ENCODE data around the gene SORCS3.

SORCS3 gene

DNA sequence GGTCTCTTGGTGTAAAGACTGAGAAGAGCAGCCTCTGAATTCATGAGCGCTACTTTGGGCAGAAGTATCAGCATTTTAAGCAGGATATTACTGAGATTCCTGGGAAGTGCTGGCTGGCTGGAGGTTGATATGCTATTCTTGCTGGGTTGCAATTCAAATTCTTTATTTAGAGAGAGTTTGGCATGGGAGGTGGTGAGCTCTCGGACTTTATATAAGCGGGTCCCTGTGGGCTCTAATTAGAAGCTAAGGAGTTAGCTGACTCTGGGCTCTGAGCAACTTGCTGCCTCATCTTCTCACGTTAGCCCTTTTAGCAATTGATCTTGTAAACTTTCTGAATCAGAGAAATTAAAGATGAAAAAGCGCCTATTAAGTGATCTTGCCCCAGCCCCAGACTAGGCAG lies 430.9 kb downstream of the SORCS3 start:
- H3K4me3 ChIP-seq (replicated peaks; ENCODE audit: low read depth, low read length), result no peak overlapping the region
- TF ChIP-seq, protein P1, sequence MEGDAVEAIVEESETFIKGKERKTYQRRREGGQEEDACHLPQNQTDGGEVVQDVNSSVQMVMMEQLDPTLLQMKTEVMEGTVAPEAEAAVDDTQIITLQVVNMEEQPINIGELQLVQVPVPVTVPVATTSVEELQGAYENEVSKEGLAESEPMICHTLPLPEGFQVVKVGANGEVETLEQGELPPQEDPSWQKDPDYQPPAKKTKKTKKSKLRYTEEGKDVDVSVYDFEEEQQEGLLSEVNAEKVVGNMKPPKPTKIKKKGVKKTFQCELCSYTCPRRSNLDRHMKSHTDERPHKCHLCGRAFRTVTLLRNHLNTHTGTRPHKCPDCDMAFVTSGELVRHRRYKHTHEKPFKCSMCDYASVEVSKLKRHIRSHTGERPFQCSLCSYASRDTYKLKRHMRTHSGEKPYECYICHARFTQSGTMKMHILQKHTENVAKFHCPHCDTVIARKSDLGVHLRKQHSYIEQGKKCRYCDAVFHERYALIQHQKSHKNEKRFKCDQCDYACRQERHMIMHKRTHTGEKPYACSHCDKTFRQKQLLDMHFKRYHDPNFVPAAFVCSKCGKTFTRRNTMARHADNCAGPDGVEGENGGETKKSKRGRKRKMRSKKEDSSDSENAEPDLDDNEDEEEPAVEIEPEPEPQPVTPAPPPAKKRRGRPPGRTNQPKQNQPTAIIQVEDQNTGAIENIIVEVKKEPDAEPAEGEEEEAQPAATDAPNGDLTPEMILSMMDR (IDR thresholded peaks at IDR 0.05; ENCODE audit: low read length, missing control alignments), result no peak
- no peak for DNase-seq (ENCODE audit: low read depth)

DNA sequence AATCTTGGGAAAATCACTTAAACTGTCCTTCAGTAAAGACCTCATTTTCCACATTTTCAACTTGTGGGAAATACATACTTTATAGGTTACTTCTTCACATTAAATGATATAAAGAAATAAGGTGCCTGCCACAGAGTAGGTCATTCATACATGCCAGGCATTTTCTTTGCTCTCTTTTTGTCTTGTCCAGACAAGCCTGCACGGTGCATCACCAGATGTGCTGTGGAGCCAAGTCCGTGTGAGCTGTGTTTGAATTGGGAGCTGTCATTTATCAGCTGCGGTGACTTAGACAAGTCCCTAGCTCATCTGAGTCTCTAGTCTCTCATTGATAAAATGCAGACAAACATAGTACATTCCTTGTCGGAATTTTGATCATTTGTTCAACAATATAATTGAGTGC lies 432.9 kb downstream of the SORCS3 start:
- no peak overlapping the region for H3K4me3 ChIP-seq (replicated peaks; ENCODE audit: low read depth, low read length)
- TF ChIP-seq, protein P1 (IDR thresholded peaks at IDR 0.05; ENCODE audit: low read length, missing control alignments), result no peak
- no peak for DNase-seq (ENCODE audit: low read depth)

DNA sequence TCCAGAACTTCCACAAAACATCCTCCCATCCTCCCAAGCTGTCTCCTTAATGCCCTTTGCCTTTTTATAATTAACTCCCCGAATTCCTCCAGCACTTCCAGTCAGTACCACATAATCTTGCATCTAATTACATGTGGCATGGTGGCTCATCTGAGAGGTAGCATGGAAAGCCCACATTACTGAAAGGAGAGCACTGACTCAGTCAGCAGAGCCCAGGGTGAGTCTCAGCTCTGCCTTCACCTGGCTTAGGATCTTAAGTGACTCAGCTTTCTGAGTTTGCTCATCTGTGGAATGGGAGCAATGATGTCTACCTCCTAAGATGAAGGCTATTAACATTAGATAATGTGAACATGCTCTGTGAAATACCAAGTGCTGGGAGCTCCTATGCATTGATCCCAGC lies 433.9 kb downstream of the SORCS3 start:
- DNase-seq (ENCODE audit: low read depth), result no peak
- TF ChIP-seq, protein P1 (IDR thresholded peaks at IDR 0.05; ENCODE audit: low read length, missing control alignments), result no peak
- H3K4me3 ChIP-seq (replicated peaks; ENCODE audit: low read depth, low read length), result no peak overlapping the region

DNA sequence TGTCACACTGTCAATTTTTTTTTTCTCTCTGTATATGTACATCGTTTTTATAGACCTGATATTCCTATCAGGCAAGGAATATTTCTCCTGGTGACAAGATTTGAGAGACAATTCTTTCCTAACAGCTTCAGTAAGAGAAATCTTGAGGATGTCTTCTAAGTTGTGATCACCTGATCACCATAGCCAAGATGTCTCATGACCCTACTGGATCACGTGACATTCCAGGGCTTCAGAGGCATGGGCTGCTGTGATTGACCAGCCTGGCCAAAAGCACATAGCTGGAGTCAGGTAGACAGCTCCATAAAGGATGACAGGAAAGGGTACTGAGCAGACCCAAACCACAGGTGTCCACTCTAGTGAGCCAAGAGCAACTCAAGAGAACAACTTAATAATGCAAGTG lies 444.9 kb downstream of the SORCS3 start:
- no peak overlapping the region for H3K4me3 ChIP-seq (replicated peaks; ENCODE audit: low read depth, low read length)
- DNase-seq (ENCODE audit: low read depth), result no peak
- TF ChIP-seq, protein P1 (IDR thresholded peaks at IDR 0.05; ENCODE audit: low read length, missing control alignments), result no peak

DNA sequence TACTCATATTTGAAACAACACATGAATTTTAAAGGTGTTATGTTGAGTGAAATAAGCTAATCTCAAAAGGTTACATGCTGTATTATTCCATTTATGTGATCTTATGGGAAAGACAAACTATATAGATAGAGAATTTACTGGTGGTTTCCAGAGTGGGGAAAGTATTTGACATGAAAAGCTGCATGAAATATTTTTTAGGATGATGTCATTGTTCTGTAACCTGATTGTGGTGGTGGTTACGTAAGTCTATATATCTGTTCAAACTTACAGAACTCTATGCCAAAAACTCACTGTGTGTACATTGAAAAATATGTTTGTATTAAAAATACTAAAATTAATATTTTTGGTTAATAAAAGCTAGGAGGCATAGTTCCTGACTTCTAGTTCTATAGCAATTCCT lies 453.0 kb downstream of the SORCS3 start:
- no peak overlapping the region for H3K4me3 ChIP-seq (replicated peaks; ENCODE audit: low read depth, low read length)
- no peak for DNase-seq (ENCODE audit: low read depth)
- TF ChIP-seq, protein P1 (IDR thresholded peaks at IDR 0.05; ENCODE audit: low read length, missing control alignments), result no peak

DNA sequence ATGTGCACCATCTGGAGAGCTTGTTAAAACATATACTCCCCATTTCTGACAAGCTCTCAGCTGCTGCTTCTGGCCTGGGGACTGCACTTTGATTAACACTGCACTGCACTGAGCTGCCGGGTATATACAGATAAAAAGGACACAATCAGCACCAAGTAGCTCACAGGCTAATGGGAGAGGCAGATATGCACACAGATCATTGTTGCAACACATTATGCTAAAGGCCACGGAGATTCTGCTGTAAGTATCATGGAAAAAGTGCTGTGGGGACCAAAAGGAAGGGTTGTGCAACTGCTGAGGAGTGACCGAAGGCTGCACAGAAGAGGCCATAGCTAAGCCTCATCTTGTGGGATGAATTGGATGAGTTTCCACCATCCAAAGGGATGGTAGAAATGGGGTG lies 455.2 kb downstream of the SORCS3 start:
- TF ChIP-seq, protein P1 (IDR thresholded peaks at IDR 0.05; ENCODE audit: low read length, missing control alignments), result no peak
- no peak for DNase-seq (ENCODE audit: low read depth)
- H3K4me3 ChIP-seq (replicated peaks; ENCODE audit: low read depth, low read length), result no peak overlapping the region

DNA sequence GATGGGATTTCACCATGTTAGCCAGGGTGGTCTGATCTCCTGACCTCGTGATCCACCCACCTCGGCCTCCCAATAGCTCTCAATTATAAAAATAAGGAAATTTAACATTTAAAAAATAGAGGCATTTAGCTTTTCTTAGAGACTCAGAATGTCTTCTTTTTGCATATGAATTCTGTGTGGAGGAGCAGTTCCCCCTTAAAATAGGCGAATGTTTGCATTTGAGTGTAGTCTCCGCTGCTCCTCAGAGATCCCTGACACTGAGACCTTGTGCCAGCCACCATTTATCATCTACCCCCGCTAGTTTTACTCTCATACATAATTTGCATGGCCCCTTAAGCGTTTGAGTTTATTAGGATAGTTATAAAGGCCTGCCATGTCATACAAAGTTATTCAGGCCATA lies 461.9 kb downstream of the SORCS3 start:
- no peak for DNase-seq (ENCODE audit: low read depth)
- TF ChIP-seq, protein P1 (IDR thresholded peaks at IDR 0.05; ENCODE audit: low read length, missing control alignments), result no peak
- H3K4me3 ChIP-seq (replicated peaks; ENCODE audit: low read depth, low read length), result no peak overlapping the region
